ENCODE data around the gene PFDN2. TPM values are rescaled to one million over a fixed set of nuclear protein-coding genes. Genes with fewer than 3 reads are reported as not detected.

PFDN2 gene
- total and polyA plus RNA-seq, 2 of the 8 experiments (the other 6 are each of a cell fraction or from before 2014, with no cell fraction given), result 66.2 to 71.2 TPM

- Histone ChIP-seq H2BK12ac (ENCODE audit: low read depth, low read length) (no peak overlapping the region), H3K9me3 (ENCODE audit: insufficient read depth in 2 of 2, low read depth in 1 of 2, low read length in 1 of 2) (no peaks in the 10 kb centered on the region), H3K4me1 (replicated peaks in 1 of 4; ENCODE audit: control insufficient read depth in 3 of 4, insufficient read depth in 4 of 4, low read length in 3 of 4) (peaks cover 0 to 15% (median 4%) of the 10 kb centered on the region in 4 experiments; a peak in 4 of 7 replicates), H2BK5ac (ENCODE audit: low read depth, low read length) (no peak overlapping the region), H3K14ac (ENCODE audit: insufficient read length) (no peak overlapping the region), H3K79me2 (ENCODE audit: control insufficient read depth in 1 of 2, insufficient read depth in 2 of 2, low read length in 2 of 2) (no peaks in the 10 kb centered on the region; a peak in 1 of 4 replicates), H4K20me1 (replicated peaks in 1 of 2; ENCODE audit: control insufficient read depth in 1 of 2, insufficient read depth in 2 of 2, low read length in 2 of 2) (no peaks in the 10 kb centered on the region), H4K8ac (ENCODE audit: extremely low read depth, insufficient read depth, low read length) (no peak overlapping the region), H2BK15ac (ENCODE audit: low read length) (no peak overlapping the region), H3K9ac (replicated peaks in 1 of 4; ENCODE audit: extremely low read depth in 1 of 4, low read depth in 3 of 4, low read length in 3 of 4) (peak overlapping the region in 2 of 4 experiments; percentile 68 to 73; a peak in 2 of 7 replicates), H4K91ac (replicated peaks; ENCODE audit: insufficient read length, low read length) (no peak overlapping the region), H3K4ac (replicated peaks; ENCODE audit: insufficient read length, low read depth, low read length) (no peak overlapping the region), H3K79me1 (ENCODE audit: low read depth, low read length) (no peaks in the 10 kb centered on the region; the same call in 1 of the 2 replicates), H3K4me2 (ENCODE audit: insufficient read depth in 1 of 2, low read depth in 2 of 2, low read length in 2 of 2) (peak overlapping the region; percentile 63 to 96), H2AFZ (ENCODE audit: low read length) (no peak overlapping the region), H3K4me3 (ENCODE audit: extremely low read depth in 1 of 4, insufficient read depth in 2 of 4, low read depth in 3 of 4, low read length in 4 of 4) (peak overlapping the region; percentile 62 to 80 (median 72); a peak in 7 of 8 replicates), H4K5ac (ENCODE audit: insufficient read length, low read depth, low read length) (no peak overlapping the region), H3K56ac (replicated peaks; ENCODE audit: insufficient read length, low read depth, low read length) (no peak overlapping the region), H3K18ac (ENCODE audit: extremely low read depth, low read length) (no peak overlapping the region), H3K27ac (ENCODE audit: low read depth, low read length) (peak overlapping the region; percentile 35; the same call in 1 of the 2 replicates), H2AK5ac (ENCODE audit: low read depth, low read length) (no peak overlapping the region), H3K23ac (ENCODE audit: insufficient read length) (no peak overlapping the region), H3K23me2 (ENCODE audit: low read depth, low read length) (peaks cover 12% of the 10 kb centered on the region), H3K27me3 (replicated peaks in 1 of 4; ENCODE audit: control insufficient read depth in 3 of 4, extremely low read depth in 1 of 4, insufficient read depth in 3 of 4, low read length in 3 of 4) (no peaks in the 10 kb centered on the region), H2BK120ac (replicated peaks; ENCODE audit: low read depth, low read length) (no peak overlapping the region), H3K36me3 (ENCODE audit: control insufficient read depth in 2 of 4, insufficient read depth in 4 of 4, low read length in 3 of 4) (peaks cover 2 to 12% (median 7%) of the 10 kb centered on the region in 4 experiments; a peak in 5 of 8 replicates), H2BK20ac (ENCODE audit: low read length) (no peak overlapping the region)
- DNase-seq (ENCODE audit: low read depth in 1 of 2, low spot score in 2 of 2) (no peak), FAIRE-seq (no peak)
- CTCF ChIA-PET (ENCODE audit: partially characterized antibody), result interaction anchor here (0.8 to 1.7 kb wide), 4 partner anchors 13 to 61 kb away, joined by 3 to 8 read pairs (median 4); no protein-coding TSS in a partner anchor
- POLR2A ChIA-PET (ENCODE audit: partially characterized antibody), result interaction anchor here (0.9 to 13.6 kb wide), 8 partner anchors 9 to 113 kb away, joined by 3 to 130 read pairs (median 4); partner anchors contain the start of genes ADAMTS4, DEDD, PPOX and USF1
- 87% methylated on average over 9 of the region's 9 CpGs; no CpG with 5 or more reads in 1 of the 2 experiments for WGBS, 2 experiments (ENCODE audit: extremely low coverage in 1 of 2, insufficient coverage in 1 of 2, insufficient read length in 1 of 2, insufficient replicate concordance in 2 of 2, low coverage in 1 of 2, low lambda C conversion rate in 2 of 2, missing lambda C conversion rate in 1 of 2)
- TF ChIP-seq YY1 (IDR thresholded peaks at IDR 0.05; ENCODE audit: low read depth, low read length), result no peak
- TF ChIP-seq ZNF274 (IDR thresholded peaks at IDR 0.05; ENCODE audit: borderline replicate concordance, extremely low read depth, low read length), result no peak
- TF ChIP-seq CBX8 (IDR thresholded peaks at IDR 0.05; ENCODE audit: borderline replicate concordance, low read depth, low read length), result no peak
- no peak for TF ChIP-seq RXRA (IDR thresholded peaks at IDR 0.05; ENCODE audit: insufficient read depth, low read depth, low read length)
- TF ChIP-seq SIX5 (IDR thresholded peaks at IDR 0.05; ENCODE audit: low read depth, low read length), result no peak
- TF ChIP-seq EGR1 (IDR thresholded peaks at IDR 0.05; ENCODE audit: borderline replicate concordance, low read depth, low read length), result no peak
- TF ChIP-seq JUN (IDR thresholded peaks at IDR 0.05; ENCODE audit: low read depth, low read length), result no peak
- no peak for TF ChIP-seq ASH2L (IDR thresholded peaks at IDR 0.05; ENCODE audit: low read length)
- TF ChIP-seq SUZ12 (IDR thresholded peaks at IDR 0.05; ENCODE audit: low read length), result no peak
- no peak for TF ChIP-seq ATF3 (IDR thresholded peaks at IDR 0.05; ENCODE audit: insufficient read depth, low read depth, low read length)
- no peak for TF ChIP-seq RBBP5 (IDR thresholded peaks at IDR 0.05; ENCODE audit: borderline replicate concordance, low read depth, low read length)
Observed at GRCh38 chr1:161158316-161159010, 40.6 kb upstream of the PFDN2 start.

Measured in H1 (cell line).